ENCODE measurements around the gene RAD21L1.
"Not testable (repeated sequence)": the region's sequence is repeated elsewhere in the genome, so short reads cannot be mapped to it uniquely, and the experiment has no call there.

Gene RAD21L1

GRCh38 chr20:1202762-1203504 is 22.9 kb upstream of the RAD21L1 start, which contains the start of gene C20orf202:
TSS of gene C20orf202 (plus strand) at chr20:1203454. CDS start at chr20:1203586, 132 bp downstream.
- DNase-seq: no peak

- no peak for DNase-seq
These were observed 22.2 kb upstream of the RAD21L1 start for GRCh38 chr20:1203630-1204029.

GRCh38 chr20:1204113-1204512 is 21.7 kb upstream of the RAD21L1 start:
- DNase-seq: no peak

GRCh38 chr20:1204576-1204975 is 21.3 kb upstream of the RAD21L1 start:
- no peak for DNase-seq

- no peak for DNase-seq
These were observed 20.0 kb upstream of the RAD21L1 start for GRCh38 chr20:1205802-1206201.

- DNase-seq: no peak
These were observed 19.3 kb upstream of the RAD21L1 start for GRCh38 chr20:1206366-1207148.

- DNase-seq: no peak
These were observed 18.5 kb upstream of the RAD21L1 start for GRCh38 chr20:1207293-1207878.

GRCh38 chr20:1209447-1210387 is 16.1 kb upstream of the RAD21L1 start:
- no peak for DNase-seq

- DNase-seq: no peak
These were observed 15.3 kb upstream of the RAD21L1 start for GRCh38 chr20:1210501-1210900.

- DNase-seq: no peak
These were observed 13.8 kb upstream of the RAD21L1 start for GRCh38 chr20:1212023-1212422.

- peak; percentile 63 for DNase-seq
These were observed 13.0 kb upstream of the RAD21L1 start for GRCh38 chr20:1212607-1213396.

GRCh38 chr20:1214838-1215261 is 11.0 kb upstream of the RAD21L1 start:
- DNase-seq: no peak

- DNase-seq: no peak
These were observed 10.3 kb upstream of the RAD21L1 start for GRCh38 chr20:1215386-1216170.

- not testable (repeated sequence) for DNase-seq
These were observed 9.1 kb upstream of the RAD21L1 start for GRCh38 chr20:1216527-1217427.

- DNase-seq: not testable (repeated sequence)
These were observed 3.1 kb upstream of the RAD21L1 start for GRCh38 chr20:1222750-1223149.

- no peak for DNase-seq
These were observed 1.5 kb upstream of the RAD21L1 start for GRCh38 chr20:1224205-1224890.

GRCh38 chr20:1225263-1225782 is 521 bp upstream of the RAD21L1 start:
- DNase-seq: no peak

- no peak for DNase-seq
These were observed 3.7 kb downstream of the RAD21L1 start for GRCh38 chr20:1229541-1229940.
